GM10266 (cell line): ENCODE measurements around the gene ZNF283.

Experiments
- DNase-seq: peaks from one replicate; pipeline ENCODE4 v3.0.0; 2012; ENCODE audit errors: extremely low spot score
- CTCF ChIP-seq: IDR thresholded peaks from 2 replicates; pipeline ENCODE4 v1.5.1; 2012; ENCODE audit warnings: mild to moderate bottlenecking, low read depth; ENCODE audit not compliant: control insufficient read depth, insufficient read depth; ENCODE audit errors: missing control alignments

The ZNF283 gene

GRCh38 chr19:43790587-43790986, 36.5 kb upstream of the ZNF283 start:
- DNase-seq, result no peak
- TF ChIP-seq CTCF, result no peak

- no peak for TF ChIP-seq CTCF
- no peak for DNase-seq
Observed at GRCh38 chr19:43797118-43797517, 30.0 kb upstream of the ZNF283 start.

GRCh38 chr19:43797556-43797955, 29.6 kb upstream of the ZNF283 start:
- TF ChIP-seq CTCF, result no peak

GRCh38 chr19:43798026-43798545, 29.0 kb upstream of the ZNF283 start:
- DNase-seq, result no peak
- no peak for TF ChIP-seq CTCF

More at GRCh38 chr19:43797556-43797955, 29.6 kb upstream of the ZNF283 start:
- no peak for DNase-seq

GRCh38 chr19:43798546-43799409, 28.3 kb upstream of the ZNF283 start:
- TF ChIP-seq CTCF, result no peak

GRCh38 chr19:43799502-43800142, 27.5 kb upstream of the ZNF283 start:
- no peak for TF ChIP-seq CTCF
- DNase-seq, result no peak

More at GRCh38 chr19:43798546-43799409, 28.3 kb upstream of the ZNF283 start:
- DNase-seq, result no peak
